Osteoblast (primary cell): ENCODE measurements around the gene TLE2. TPM values are rescaled to one million over a fixed set of nuclear protein-coding genes. Genes with fewer than 3 reads are reported as not detected.

ENCODE experiments used
- DNase-seq: peaks from one replicate; pipeline ENCODE4 v3.0.0; 2011; ENCODE audit warnings: low spot score, mixed read lengths; ENCODE audit not compliant: insufficient read length; ENCODE audit errors: missing footprints
- H2AFZ ChIP-seq: 2 replicates; pipeline ENCODE4 v1.6.0; 2011; ENCODE audit warnings: mild to moderate bottlenecking, low read length
- H3K27ac ChIP-seq: 2 replicates; pipeline ENCODE4 v1.5.1; 2011; ENCODE audit warnings: mild to moderate bottlenecking, low read depth, low read length, moderate library complexity
- H3K27me3 ChIP-seq: 2 replicates; pipeline ENCODE4 v1.6.0; 2012; ENCODE audit warnings: mild to moderate bottlenecking, control low read depth, inconsistent platforms, low read length, moderate library complexity; ENCODE audit not compliant: insufficient read depth
- H3K36me3 ChIP-seq: 2 replicates; pipeline ENCODE4 v1.5.1; 2011; ENCODE audit warnings: mild to moderate bottlenecking, low read length, control low read depth, moderate library complexity; ENCODE audit not compliant: insufficient read depth
- H3K4me1 ChIP-seq: 2 replicates; pipeline ENCODE4 v1.5.1; 2011; ENCODE audit warnings: mild to moderate bottlenecking, low read length, control low read depth, moderate library complexity; ENCODE audit not compliant: insufficient read depth
- H3K4me2 ChIP-seq: 2 replicates; pipeline ENCODE4 v1.6.0; 2011; ENCODE audit warnings: mild to moderate bottlenecking, low read length; ENCODE audit not compliant: insufficient read depth
- H3K4me3 ChIP-seq: fragments of 200-600 bp; sonication (generic); 3 replicates; pipeline ENCODE4 v1.5.1; 2012; ENCODE audit warnings: mild to moderate bottlenecking, low read length, inconsistent platforms; ENCODE audit not compliant: insufficient read depth
- H3K79me2 ChIP-seq: 2 replicates; pipeline ENCODE4 v1.6.0; 2012; ENCODE audit warnings: mild to moderate bottlenecking, low read length, control low read depth, inconsistent platforms; ENCODE audit not compliant: insufficient read depth
- H3K9me3 ChIP-seq: 2 replicates; pipeline ENCODE4 v1.5.1; 2011; ENCODE audit warnings: low read depth, low read length, control low read depth
- H4K20me1 ChIP-seq: 2 replicates; pipeline ENCODE4 v1.6.0; 2012; ENCODE audit warnings: mild to moderate bottlenecking, low read length, control low read depth; ENCODE audit not compliant: insufficient read depth
- CTCF ChIP-seq: IDR thresholded peaks from 2 replicates; pipeline ENCODE4 v1.5.1; 2011; ENCODE audit warnings: mild to moderate bottlenecking, low read depth, low read length, moderate library complexity; ENCODE audit errors: extremely low read depth
- total RNA-seq: library from RNA; depleted of rRNA; stranded (reverse); fragments of >200 nt; gene quantifications from 2 replicates; pipeline ENCODE4 v1.2.3, GENCODE V29; 2012

TLE2 gene
- total RNA-seq, 1 donor, result 5.1 TPM

DNA sequence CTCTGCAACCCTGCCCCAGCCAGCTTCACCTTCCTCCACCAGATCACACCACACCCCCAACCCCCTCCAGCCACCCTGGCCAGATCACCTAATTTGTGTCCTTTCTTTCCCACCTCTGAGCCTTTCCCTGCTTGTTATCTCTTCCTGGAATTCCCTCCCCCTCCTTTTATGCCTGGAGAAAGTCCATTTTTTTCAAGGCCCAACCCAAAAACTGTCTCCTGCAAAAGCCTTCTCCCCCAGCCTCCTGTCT is 5.3 kb upstream of the TLE2 start:
- Histone ChIP-seq H3K9me3 (no peaks in the 10 kb centered on the region), H3K27ac (no peak overlapping the region), H2AFZ (peak overlapping the region; percentile 96), H3K4me2 (no peak overlapping the region), H4K20me1 (no peaks in the 10 kb centered on the region), H3K36me3 (no peaks in the 10 kb centered on the region), H3K27me3 (peaks cover 33% of the 10 kb centered on the region), H3K4me3 (no peak overlapping the region), H3K79me2 (no peaks in the 10 kb centered on the region), H3K4me1 (peaks cover 12% of the 10 kb centered on the region)
- DNase-seq, result peak; percentile 30
- no peak for TF ChIP-seq CTCF

DNA sequence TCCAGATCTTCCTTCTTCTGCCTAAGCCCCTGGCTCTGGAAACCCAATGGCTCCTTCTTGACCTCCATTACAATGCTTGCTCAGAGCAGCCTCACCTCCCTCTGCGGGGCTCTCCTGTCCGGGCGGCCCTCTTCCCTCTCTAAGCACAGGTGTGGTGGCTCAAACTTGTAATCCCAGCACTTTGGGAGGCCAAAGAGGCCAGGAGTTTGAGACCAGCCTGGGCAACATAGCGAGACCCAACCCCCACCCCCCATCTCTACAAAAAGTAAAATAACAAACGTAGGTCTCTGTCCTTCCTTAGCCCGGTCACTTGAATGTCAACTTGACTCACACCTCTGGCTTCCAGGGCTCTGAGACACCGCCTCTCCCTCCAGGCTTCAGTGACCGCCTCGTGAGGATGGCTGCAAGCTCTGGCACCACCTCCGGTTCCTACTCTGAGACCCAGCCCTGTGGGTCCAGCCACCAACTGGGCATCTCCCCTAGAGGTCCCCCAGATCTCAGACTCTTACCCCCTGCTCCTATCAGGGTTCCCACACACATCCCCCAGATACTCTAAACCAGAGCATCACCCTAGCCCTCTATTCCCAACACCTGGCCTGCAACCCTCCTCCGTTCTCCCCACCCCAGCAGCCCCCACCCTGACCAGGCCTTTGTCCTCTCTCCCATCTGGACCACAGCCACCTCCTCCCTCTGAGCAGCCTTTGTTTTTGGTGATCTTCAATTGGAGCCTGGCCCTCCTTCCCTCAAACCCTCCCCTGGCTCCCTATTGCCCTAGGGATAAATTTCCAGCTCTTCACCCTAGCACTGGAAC is 4.7 kb upstream of the TLE2 start:
- Histone ChIP-seq H3K4me3 (no peak overlapping the region), H4K20me1 (no peaks in the 10 kb centered on the region), H2AFZ (no peak overlapping the region), H3K36me3 (no peaks in the 10 kb centered on the region), H3K27ac (no peak overlapping the region), H3K27me3 (peaks cover 34% of the 10 kb centered on the region), H3K4me2 (no peak overlapping the region), H3K9me3 (no peaks in the 10 kb centered on the region), H3K79me2 (no peaks in the 10 kb centered on the region), H3K4me1 (peaks cover 12% of the 10 kb centered on the region)
- peak; percentile 41 for DNase-seq
- no peak for TF ChIP-seq CTCF

- Histone ChIP-seq H3K36me3 (no peaks in the 10 kb centered on the region), H3K9me3 (no peaks in the 10 kb centered on the region), H2AFZ (no peak overlapping the region), H3K27ac (no peak overlapping the region), H3K4me3 (no peak overlapping the region), H3K4me1 (peaks cover 12% of the 10 kb centered on the region), H3K4me2 (no peak overlapping the region), H3K79me2 (no peaks in the 10 kb centered on the region), H4K20me1 (no peaks in the 10 kb centered on the region), H3K27me3 (peaks cover 45% of the 10 kb centered on the region)
- no peak for TF ChIP-seq CTCF
- DNase-seq, result no peak
These were observed 2.5 kb upstream of the TLE2 start for GRCh38 chr19:3031607-3031867.

DNA sequence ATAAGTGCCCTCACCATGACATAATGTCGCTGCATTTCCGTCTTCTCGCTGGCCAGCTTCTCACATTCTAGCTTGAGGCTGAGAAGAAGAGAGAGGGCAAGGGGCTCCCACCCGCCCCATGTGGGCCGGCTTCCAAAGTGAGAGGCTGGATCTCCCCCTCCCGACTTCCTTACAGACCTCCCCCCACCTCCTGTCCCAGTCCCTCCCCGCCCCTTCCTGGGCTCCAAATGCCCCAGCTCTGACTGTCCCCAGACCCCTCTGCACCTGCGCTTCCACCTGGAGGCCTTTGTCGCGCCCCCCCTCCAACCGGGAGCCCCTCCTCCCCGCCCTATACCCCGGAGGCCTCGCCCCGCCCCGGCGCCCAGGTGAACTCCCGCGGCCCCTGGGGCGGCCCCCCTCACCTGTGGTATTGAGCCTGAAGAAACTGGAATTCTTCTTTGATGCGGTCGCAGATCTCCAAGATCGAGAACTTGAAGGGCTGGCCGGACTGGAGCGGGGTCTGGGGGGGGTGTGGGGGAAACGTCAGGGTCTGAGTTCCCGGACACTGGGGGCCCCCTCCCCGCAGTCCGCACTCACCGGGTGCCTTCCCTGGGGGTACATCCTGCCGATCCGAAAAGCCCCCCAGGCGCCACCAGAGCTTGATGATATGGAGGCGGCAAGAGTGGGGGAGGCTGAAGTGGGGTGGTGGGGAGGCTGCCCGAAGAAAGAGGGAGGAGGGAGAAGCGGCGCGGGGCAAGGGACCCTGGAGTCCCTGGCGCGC is 595 bp downstream of the TLE2 start:
- no peaks in the 10 kb centered on the region for H3K4me1 ChIP-seq
- no peak for TF ChIP-seq CTCF
- H3K9me3 ChIP-seq, result no peaks in the 10 kb centered on the region
- H2AFZ ChIP-seq, result no peak overlapping the region
- H3K27me3 ChIP-seq, result peaks cover 45% of the 10 kb centered on the region
- H3K4me3 ChIP-seq, result peak overlapping the region; percentile 56
- H3K27ac ChIP-seq, result no peak overlapping the region
- no peaks in the 10 kb centered on the region for H3K36me3 ChIP-seq
- H3K79me2 ChIP-seq, result no peaks in the 10 kb centered on the region
- DNase-seq, result peak; percentile 91
- no peaks in the 10 kb centered on the region for H4K20me1 ChIP-seq
- H3K4me2 ChIP-seq, result peak overlapping the region; percentile 64
